Liver (tissue), 3 donors: Measurements from ENCODE around the gene PRR5L.

Experiments
- ATF3 ChIP-seq: IDR thresholded peaks from 2 replicates; pipeline ENCODE4 v1.6.1; 2016; ENCODE audit warnings: antibody characterized with exemption
- CTCF ChIP-seq: fragments of 150-350 bp; IDR thresholded peaks from 2 replicates; pipeline ENCODE4 v1.5.1; 2017; ENCODE audit warnings: improper control_type of control experiment, low read depth, low read length; ENCODE audit not compliant: missing input control
- EGR1 ChIP-seq, 2 donors: IDR thresholded peaks; 2 replicates each; pipeline ENCODE4 v1.6.1; 2016 to 2018; ENCODE audit warnings: antibody characterized with exemption in 2 of 2, low read depth in 2 of 2
- GABPA ChIP-seq, 2 donors: IDR thresholded peaks in 1 of 2; conservative IDR thresholded peaks in 1 of 2; 2 replicates each; pipeline ENCODE4 v1.6.1; 2016; ENCODE audit warnings: antibody characterized with exemption in 2 of 2, mild to moderate bottlenecking in 1 of 2, moderate library complexity in 1 of 2
- HNF4A ChIP-seq, 2 donors: conservative IDR thresholded peaks; 2 replicates each; pipeline ENCODE4 v1.6.1; 2016; ENCODE audit warnings: antibody characterized with exemption in 2 of 2, mild to moderate bottlenecking in 2 of 2
- JUND ChIP-seq, 2 donors: IDR thresholded peaks; 2 replicates each; pipeline ENCODE4 v1.6.1; 2016; ENCODE audit warnings: antibody characterized with exemption in 2 of 2
- NR2F2 ChIP-seq: IDR thresholded peaks from 2 replicates; pipeline ENCODE4 v1.6.1; 2016; ENCODE audit warnings: antibody characterized with exemption
- RAD21 ChIP-seq, 2 donors: IDR thresholded peaks; 2 replicates each; pipeline ENCODE4 v1.6.1; 2016; ENCODE audit warnings: antibody characterized with exemption in 2 of 2, mild to moderate bottlenecking in 2 of 2
- REST ChIP-seq: IDR thresholded peaks from 2 replicates; pipeline ENCODE4 v1.6.1; 2016; ENCODE audit warnings: antibody characterized with exemption, mild to moderate bottlenecking
- RXRA ChIP-seq, 2 donors: IDR thresholded peaks; 2 replicates each; pipeline ENCODE4 v1.6.1; 2017 to 2018; ENCODE audit warnings: antibody characterized with exemption in 2 of 2, mild to moderate bottlenecking in 1 of 2
- SP1 ChIP-seq: IDR thresholded peaks from 2 replicates; pipeline ENCODE4 v1.6.1; 2018; ENCODE audit warnings: antibody characterized with exemption, mild to moderate bottlenecking
- TAF1 ChIP-seq: conservative IDR thresholded peaks from 2 replicates; pipeline ENCODE4 v1.6.1; 2016; ENCODE audit warnings: antibody characterized with exemption, mild to moderate bottlenecking
- ZBTB33 ChIP-seq: IDR thresholded peaks from 2 replicates; pipeline ENCODE4 v1.6.1; 2016; ENCODE audit warnings: antibody characterized with exemption
- donor health status: healthy.
- donor health status: healthy.

- TF ChIP-seq CTCF, result no peak
- no peak for TF ChIP-seq ATF3
- TF ChIP-seq EGR1 (IDR thresholded peaks at IDR 0.05; ENCODE audit: low read depth in 2 of 2), result no peak
- TF ChIP-seq TAF1, result no peak
- no peak for TF ChIP-seq JUND (IDR thresholded peaks at IDR 0.05)
- no peak for TF ChIP-seq SP1
- TF ChIP-seq ZBTB33, result no peak
- no peak for TF ChIP-seq GABPA (IDR thresholded peaks at IDR 0.05 in 1 of 2, conservative IDR thresholded peaks at IDR 0.05 in 1 of 2)
- no peak for TF ChIP-seq RAD21 (IDR thresholded peaks at IDR 0.05)
- no peak for TF ChIP-seq REST
- no peak for TF ChIP-seq HNF4A (conservative IDR thresholded peaks at IDR 0.05)
- TF ChIP-seq RXRA (IDR thresholded peaks at IDR 0.05), result no peak
- TF ChIP-seq NR2F2, result no peak
Measured at GRCh38 chr11:36380296-36381014, 84.4 kb downstream of the PRR5L start.
